Measurements from ENCODE around the gene SGIP1. TPM values are rescaled to one million over a fixed set of nuclear protein-coding genes. Genes with fewer than 3 reads are reported as not detected.
"Not testable (repeated sequence)": the region's sequence is repeated elsewhere in the genome, so short reads cannot be mapped to it uniquely, and the experiment has no call there.

Gene SGIP1
- total RNA-seq, 1 donor, result 180 TPM

- TF ChIP-seq CTCF (IDR thresholded peaks at IDR 0.05; ENCODE audit: insufficient read depth, low read depth, low read length), result no peak
- H3K4me3 ChIP-seq (ENCODE audit: low read depth, low read length), result no peak overlapping the region
- DNase-seq (ENCODE audit: low read depth), result peak; percentile 51
Observed at GRCh38 chr1:66732407-66733166, 198.6 kb downstream of the SGIP1 start.

- DNase-seq (ENCODE audit: low read depth), result no peak
- peak; percentile 26 for TF ChIP-seq CTCF (IDR thresholded peaks at IDR 0.05; ENCODE audit: insufficient read depth, low read depth, low read length)
- no peak overlapping the region for H3K4me3 ChIP-seq (ENCODE audit: low read depth, low read length)
Observed at GRCh38 chr1:66733348-66734017, 199.5 kb downstream of the SGIP1 start.

- DNase-seq (ENCODE audit: low read depth); H3K4me3 ChIP-seq (ENCODE audit: low read depth, low read length): not testable (repeated sequence)
Observed at GRCh38 chr1:66734531-66734930, 200.6 kb downstream of the SGIP1 start.

- no peak for DNase-seq (ENCODE audit: low read depth)
- TF ChIP-seq CTCF (IDR thresholded peaks at IDR 0.05; ENCODE audit: insufficient read depth, low read depth, low read length), result no peak
- no peak overlapping the region for H3K4me3 ChIP-seq (ENCODE audit: low read depth, low read length)
Observed at GRCh38 chr1:66737836-66738235, 203.9 kb downstream of the SGIP1 start.

GRCh38 chr1:66739401-66740157 is 205.6 kb downstream of the SGIP1 start:
- TF ChIP-seq CTCF (IDR thresholded peaks at IDR 0.05; ENCODE audit: insufficient read depth, low read depth, low read length), result no peak
- no peak for DNase-seq (ENCODE audit: low read depth)
- H3K4me3 ChIP-seq (ENCODE audit: low read depth, low read length), result no peak overlapping the region

GRCh38 chr1:66745451-66745850 is 211.5 kb downstream of the SGIP1 start:
- TF ChIP-seq CTCF (IDR thresholded peaks at IDR 0.05; ENCODE audit: insufficient read depth, low read depth, low read length), result no peak
- no peak overlapping the region for H3K4me3 ChIP-seq (ENCODE audit: low read depth, low read length)
- no peak for DNase-seq (ENCODE audit: low read depth)

- no peak overlapping the region for H3K4me3 ChIP-seq (ENCODE audit: low read depth, low read length)
- DNase-seq (ENCODE audit: low read depth), result peak; percentile 56
- TF ChIP-seq CTCF (IDR thresholded peaks at IDR 0.05; ENCODE audit: insufficient read depth, low read depth, low read length), result no peak
Observed at GRCh38 chr1:66747501-66747900, 213.5 kb downstream of the SGIP1 start.
